CD14-positive monocyte (primary cell): ENCODE results near the gene FAM13A. TPM values are rescaled to one million over a fixed set of nuclear protein-coding genes. Genes with fewer than 3 reads are reported as not detected.
"Not testable (repeated sequence)": the region's sequence is repeated elsewhere in the genome, so short reads cannot be mapped to it uniquely, and the experiment has no call there.

ENCODE experiments used
- DNase-seq, 3 donors: peaks; one replicate each; pipeline ENCODE4 v3.0.0-alpha.2; 2011 to 2022
- H2AFZ ChIP-seq: 2 replicates; pipeline ENCODE4 v1.6.0; 2012; ENCODE audit warnings: mild to moderate bottlenecking, low read depth, low read length, inconsistent platforms; ENCODE audit not compliant: insufficient read depth, poor library complexity, severe bottlenecking
- H3K27ac ChIP-seq, 2 donors: 1 replicate in 1 of 2; 2 replicates in 1 of 2; pipeline ENCODE4 v1.5.1; 2012 to 2013; ENCODE audit warnings: low read length in 2 of 2, control low read depth in 1 of 2, inconsistent platforms in 1 of 2, low read depth in 1 of 2, mild to moderate bottlenecking in 1 of 2
- H3K27me3 ChIP-seq, 2 donors: one replicate each; pipeline versions ENCODE4 v1.6.0 to v1.6.1; 2011 to 2013; ENCODE audit warnings: low read length in 2 of 2; ENCODE audit not compliant: control insufficient read depth in 2 of 2, insufficient read depth in 2 of 2
- H3K36me3 ChIP-seq, 2 donors: replicated peaks in 1 of 2; 1 replicate in 1 of 2; 2 replicates in 1 of 2; pipeline versions ENCODE4 v1.5.1 to v1.6.1; 2012 to 2013; ENCODE audit warnings: low read length in 2 of 2, control low read depth in 1 of 2, inconsistent platforms in 1 of 2, mild to moderate bottlenecking in 1 of 2; ENCODE audit not compliant: insufficient read depth in 2 of 2, control insufficient read depth in 1 of 2
- H3K4me1 ChIP-seq, 2 donors: 1 replicate in 1 of 2; 2 replicates in 1 of 2; pipeline versions ENCODE4 v1.5.1 to v1.6.1; 2012 to 2013; ENCODE audit warnings: low read length in 2 of 2, control low read depth in 1 of 2, inconsistent platforms in 1 of 2, mild to moderate bottlenecking in 1 of 2, moderate library complexity in 1 of 2; ENCODE audit not compliant: insufficient read depth in 2 of 2, control insufficient read depth in 1 of 2
- H3K4me2 ChIP-seq: replicated peaks from 2 replicates; pipeline ENCODE3; 2012; ENCODE audit warnings: low read length, moderate library complexity, mild to moderate bottlenecking; ENCODE audit not compliant: poor library complexity, severe bottlenecking; ENCODE audit errors: extremely low read depth
- H3K4me3 ChIP-seq, 3 experiments: fragments of 200-600 bp in 1 of 3; sonication (generic) in 1 of 3; replicated peaks in 1 of 3; 1 replicate in 2 of 3; 2 replicates in 1 of 3; pipeline ENCODE4 v1.5.1; 2011 to 2013; ENCODE audit warnings: low read length in 3 of 3, mild to moderate bottlenecking in 3 of 3, control low read depth in 2 of 3, low read depth in 2 of 3, inconsistent platforms in 1 of 3, moderate library complexity in 1 of 3
- H3K79me2 ChIP-seq: 2 replicates; pipeline ENCODE4 v1.6.0; 2012; ENCODE audit warnings: mild to moderate bottlenecking, control low read depth, inconsistent platforms, low read length, moderate library complexity; ENCODE audit not compliant: insufficient read depth
- H3K9ac ChIP-seq: 2 replicates; pipeline ENCODE4 v1.6.0; 2017; ENCODE audit warnings: low read length, mild to moderate bottlenecking; ENCODE audit not compliant: insufficient read depth, poor library complexity, severe bottlenecking
- H3K9me3 ChIP-seq, 2 donors: replicated peaks in 1 of 2; 1 replicate in 1 of 2; 2 replicates in 1 of 2; pipeline versions ENCODE4 v1.5.1 to v1.6.1; 2012 to 2013; ENCODE audit warnings: low read length in 2 of 2, control low read depth in 1 of 2; ENCODE audit not compliant: control insufficient read depth in 1 of 2, insufficient read depth in 1 of 2
- H4K20me1 ChIP-seq: 2 replicates; pipeline ENCODE4 v1.6.0; 2012; ENCODE audit warnings: mild to moderate bottlenecking, low read length, control low read depth, moderate library complexity; ENCODE audit not compliant: insufficient read depth
- H3K27ac Mint-ChIP-seq, 7 donors: one replicate each; pipeline ENCODE4 v1.8.0; 2020; ENCODE audit warnings: mild to moderate bottlenecking in 7 of 7, mixed read lengths in 7 of 7, moderate library complexity in 6 of 7, inconsistent platforms in 2 of 7
- H3K27me3 Mint-ChIP-seq, 3 donors: one replicate each; pipeline ENCODE4 v1.8.0; 2021 to 2022; ENCODE audit warnings: low read depth in 3 of 3, mild to moderate bottlenecking in 3 of 3, mixed read lengths in 3 of 3, moderate library complexity in 3 of 3, inconsistent platforms in 1 of 3
- H3K36me3 Mint-ChIP-seq, 2 donors: one replicate each; pipeline ENCODE4 v1.8.0; 2020; ENCODE audit warnings: mixed read lengths in 2 of 2, inconsistent platforms in 1 of 2, mild to moderate bottlenecking in 1 of 2
- H3K4me1 Mint-ChIP-seq: one replicate; pipeline ENCODE4 v1.8.0; 2020; ENCODE audit warnings: mild to moderate bottlenecking, mixed read lengths
- H3K4me3 Mint-ChIP-seq, 2 donors: one replicate each; pipeline ENCODE4 v1.8.0; 2020; ENCODE audit warnings: mild to moderate bottlenecking in 2 of 2, mixed read lengths in 2 of 2, moderate library complexity in 1 of 2
- H3K9me3 Mint-ChIP-seq, 7 donors: one replicate each; pipeline ENCODE4 v1.8.0; 2020 to 2022; ENCODE audit warnings: mixed read lengths in 7 of 7, mild to moderate bottlenecking in 6 of 7, moderate library complexity in 6 of 7, inconsistent platforms in 2 of 7
- WGBS: methylation state at CpG from one replicate; pipeline ENCODE4 v1.1.5; 2013; ENCODE audit warnings: missing lambda C conversion rate; ENCODE audit not compliant: insufficient coverage; 5-methylcytosine and 5-hydroxymethylcytosine counted together
- intact Hi-C, 2 donors: fragments of 100-400 bp; cut with micrococcal nuclease; formaldehyde crosslinking; loops; one replicate each; pipeline versions ENCODE4 v1.15.0 to v1.15.1; 2023
- polyA plus RNA-seq, 3 donors: library from polyadenylated mRNA; depleted of rRNA in 1 of 3; unstranded in 2 of 3; stranded (reverse) in 1 of 3; fragments of 300-500 nt in 2 of 3; fragments of >200 nt in 1 of 3; fragmentation: Illumina TruSeq in 2 of 3; gene quantifications; 1 replicate in 2 of 3; 2 replicates in 1 of 3; pipeline ENCODE4 v1.2.3, GENCODE V29; 2012 to 2021
- TF ChIP-seq, protein P1 (sequence below): fragments of 200-600 bp; IDR thresholded peaks from one replicate; pipeline ENCODE4 v1.8.0; 2022; ENCODE audit warnings: antibody characterized with exemption, mild to moderate bottlenecking

The FAM13A gene
- polyA plus RNA-seq, 3 donors: 5.3 to 20.0 (median 6.5) TPM

DNA sequence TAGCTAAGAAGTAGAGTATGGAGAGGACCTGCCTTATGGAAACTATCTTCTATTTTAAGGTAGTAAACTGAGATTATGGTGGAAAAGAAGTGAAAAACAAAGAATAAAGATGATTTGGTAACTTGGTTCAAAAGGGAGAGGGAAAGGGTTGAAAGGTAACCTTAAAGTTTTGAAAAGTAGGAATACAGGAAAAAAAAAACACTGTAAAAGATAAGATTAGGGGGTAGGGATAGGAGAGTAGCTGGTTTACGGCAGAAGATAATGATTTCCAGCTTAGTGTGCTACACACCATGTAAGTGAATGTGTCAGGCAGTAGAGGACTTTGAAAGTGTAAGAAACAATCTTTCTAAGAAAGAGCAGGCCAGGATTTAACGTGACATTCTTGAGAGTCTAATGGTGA, 35.3 kb downstream of the FAM13A start:
- H3K27ac Mint-ChIP-seq: peak overlapping the region in 1 of 7 donors; percentile 2
- H3K9ac ChIP-seq: no peak overlapping the region
- H4K20me1 ChIP-seq: no peaks in the 10 kb centered on the region
- H3K27me3 Mint-ChIP-seq: no peaks in the 10 kb centered on the region
- DNase-seq: no peak
- intact Hi-C loops: loop anchor here (5.0 to 10.0 kb wide), 2 partner anchors 204 to 477 kb away; no protein-coding TSS in a partner anchor
- H3K4me1 Mint-ChIP-seq: peaks cover 5% of the 10 kb centered on the region
- no peaks in the 10 kb centered on the region for H3K9me3 ChIP-seq
- TF ChIP-seq, protein P1, sequence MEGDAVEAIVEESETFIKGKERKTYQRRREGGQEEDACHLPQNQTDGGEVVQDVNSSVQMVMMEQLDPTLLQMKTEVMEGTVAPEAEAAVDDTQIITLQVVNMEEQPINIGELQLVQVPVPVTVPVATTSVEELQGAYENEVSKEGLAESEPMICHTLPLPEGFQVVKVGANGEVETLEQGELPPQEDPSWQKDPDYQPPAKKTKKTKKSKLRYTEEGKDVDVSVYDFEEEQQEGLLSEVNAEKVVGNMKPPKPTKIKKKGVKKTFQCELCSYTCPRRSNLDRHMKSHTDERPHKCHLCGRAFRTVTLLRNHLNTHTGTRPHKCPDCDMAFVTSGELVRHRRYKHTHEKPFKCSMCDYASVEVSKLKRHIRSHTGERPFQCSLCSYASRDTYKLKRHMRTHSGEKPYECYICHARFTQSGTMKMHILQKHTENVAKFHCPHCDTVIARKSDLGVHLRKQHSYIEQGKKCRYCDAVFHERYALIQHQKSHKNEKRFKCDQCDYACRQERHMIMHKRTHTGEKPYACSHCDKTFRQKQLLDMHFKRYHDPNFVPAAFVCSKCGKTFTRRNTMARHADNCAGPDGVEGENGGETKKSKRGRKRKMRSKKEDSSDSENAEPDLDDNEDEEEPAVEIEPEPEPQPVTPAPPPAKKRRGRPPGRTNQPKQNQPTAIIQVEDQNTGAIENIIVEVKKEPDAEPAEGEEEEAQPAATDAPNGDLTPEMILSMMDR: no peak
- no peaks in the 10 kb centered on the region for H3K36me3 Mint-ChIP-seq
- H3K4me1 ChIP-seq: no peaks in the 10 kb centered on the region
- H2AFZ ChIP-seq: peak overlapping the region; percentile 42
- no peaks in the 10 kb centered on the region for H3K79me2 ChIP-seq
- H3K27ac ChIP-seq: no peak overlapping the region
- H3K4me2 ChIP-seq: no peak overlapping the region
- H3K27me3 ChIP-seq: no peaks in the 10 kb centered on the region
- no peak overlapping the region for H3K4me3 ChIP-seq
- H3K36me3 ChIP-seq: no peaks in the 10 kb centered on the region
- H3K9me3 Mint-ChIP-seq: peaks cover 0 to 1% (median 0%) of the 10 kb centered on the region in 7 donors
- H3K4me3 Mint-ChIP-seq: no peak overlapping the region
- 100% methylated on average over 1 of the region's 2 CpGs for WGBS

- no peaks in the 10 kb centered on the region for H3K27me3 ChIP-seq
- Mint-ChIP-seq H3K4me1 (peaks cover 5% of the 10 kb centered on the region), H3K9me3 (peaks cover 0 to 4% (median 0%) of the 10 kb centered on the region in 7 donors), H3K4me3 (no peak overlapping the region), H3K36me3 (peaks cover 0 to 2% of the 10 kb centered on the region in 2 donors), H3K27me3 (no peaks in the 10 kb centered on the region), H3K27ac (no peak overlapping the region)
- no peak for DNase-seq
- no CpG with 5 or more reads among the region's 1 CpG for WGBS
- H3K4me3 ChIP-seq: no peak overlapping the region
- TF ChIP-seq, protein P1: no peak
- H3K79me2 ChIP-seq: no peaks in the 10 kb centered on the region
- H3K9me3 ChIP-seq: no peaks in the 10 kb centered on the region
- intact Hi-C loops: loop anchor here (5.0 to 10.0 kb wide), 2 partner anchors 204 to 476 kb away; no protein-coding TSS in a partner anchor
- no peaks in the 10 kb centered on the region for H3K36me3 ChIP-seq
- H3K9ac ChIP-seq: no peak overlapping the region
- no peak overlapping the region for H3K27ac ChIP-seq
- H4K20me1 ChIP-seq: no peaks in the 10 kb centered on the region
- no peaks in the 10 kb centered on the region for H3K4me1 ChIP-seq
- H2AFZ ChIP-seq: peak overlapping the region; percentile 42
- no peak overlapping the region for H3K4me2 ChIP-seq
These were observed 35.9 kb downstream of the FAM13A start for GRCh38 chr4:89021062-89021461.

DNA sequence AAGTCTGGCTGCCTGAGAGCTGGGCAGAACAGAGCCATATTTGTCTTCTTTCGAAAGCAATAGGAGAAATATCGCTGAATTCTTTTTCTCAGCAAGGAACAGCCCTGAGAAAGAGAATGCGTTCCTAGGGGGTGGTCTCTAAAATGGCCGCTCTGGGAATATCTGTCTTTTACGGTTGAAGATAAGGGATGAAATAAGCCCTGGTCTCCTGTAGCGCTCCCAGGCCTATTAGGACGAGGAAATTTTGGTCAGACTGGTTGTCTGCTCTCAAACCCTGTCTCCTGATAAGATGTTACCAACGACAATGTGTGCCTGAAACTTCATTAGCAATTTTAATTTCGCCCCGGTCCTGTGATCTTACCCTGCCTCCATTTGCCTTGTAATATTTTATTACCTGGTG, 42.1 kb downstream of the FAM13A start:
- H3K27ac Mint-ChIP-seq, H3K79me2 ChIP-seq, H3K4me1 Mint-ChIP-seq, H2AFZ ChIP-seq, H3K36me3 ChIP-seq, H3K27ac ChIP-seq, H3K36me3 Mint-ChIP-seq, H3K4me2 ChIP-seq, H3K4me3 Mint-ChIP-seq, H3K9ac ChIP-seq, H3K4me1 ChIP-seq, DNase-seq, intact Hi-C loops, H3K4me3 ChIP-seq, H3K27me3 ChIP-seq, H4K20me1 ChIP-seq, H3K27me3 Mint-ChIP-seq: not testable (repeated sequence)
- peaks cover 5 to 16% (median 13%) of the 10 kb centered on the region in 7 donors for H3K9me3 Mint-ChIP-seq
- 98% methylated on average over 8 of the region's 10 CpGs for WGBS
- H3K9me3 ChIP-seq: peaks cover 14 to 16% of the 10 kb centered on the region in 2 donors
